Activated CD4-positive, alpha-beta T cell treated with anti-CD3 and anti-CD28 coated beads, Interleukin-2, amount 10 ng/mL, durations not matched to agents 24 days and 14 days (primary cell): ENCODE data around the gene DMRT1. TPM values are rescaled to one million over a fixed set of nuclear protein-coding genes. Genes with fewer than 3 reads are reported as not detected.

ENCODE experiments used
- DNase-seq: peaks from one replicate; pipeline ENCODE4 v3.0.0; 2022
- H3K27ac Mint-ChIP-seq: one replicate; pipeline ENCODE4 v1.8.0; 2022; ENCODE audit warnings: mild to moderate bottlenecking, mixed read lengths
- H3K27me3 Mint-ChIP-seq: one replicate; pipeline ENCODE4 v1.8.0; 2022; ENCODE audit warnings: mixed read lengths
- H3K36me3 Mint-ChIP-seq: one replicate; pipeline ENCODE4 v1.8.0; 2022; ENCODE audit warnings: low read depth, mild to moderate bottlenecking, mixed read lengths
- H3K4me1 Mint-ChIP-seq: one replicate; pipeline ENCODE4 v1.8.0; 2021; ENCODE audit warnings: mixed read lengths
- H3K4me3 Mint-ChIP-seq: one replicate; pipeline ENCODE4 v1.8.0; 2022; ENCODE audit warnings: mild to moderate bottlenecking, moderate library complexity, mixed read lengths
- H3K9me3 Mint-ChIP-seq: one replicate; pipeline ENCODE4 v1.8.0; 2021; ENCODE audit warnings: mixed read lengths
- intact Hi-C: fragments of 100-400 bp; cut with micrococcal nuclease; formaldehyde crosslinking; loops from one replicate; pipeline ENCODE4 v1.15.1; 2023
- total RNA-seq: library from RNA; stranded (reverse); gene quantifications from 2 replicates; pipeline ENCODE4 v1.2.3, GENCODE V29; 2022

The DMRT1 gene
- total RNA-seq, 1 donor from 2014 or later = not detected

DNA sequence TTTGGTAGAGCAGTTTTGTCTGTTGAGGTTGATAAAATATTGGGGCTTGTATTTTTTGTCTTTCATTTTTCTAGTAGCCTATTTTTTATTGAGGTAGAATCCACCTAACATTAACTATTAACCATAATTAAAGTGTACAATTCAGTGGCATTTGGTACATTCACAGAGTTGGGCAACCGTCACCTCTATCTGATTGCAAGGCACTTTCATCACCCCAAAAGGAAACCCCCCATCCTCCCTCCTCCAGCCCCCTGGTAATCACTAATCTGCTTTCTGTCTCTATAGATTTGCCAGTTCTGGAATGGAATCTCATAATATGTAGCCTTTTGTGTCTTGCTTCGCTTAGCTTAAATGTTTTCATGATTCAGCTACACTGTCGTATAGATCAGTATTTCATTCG is 79.4 kb downstream of the DMRT1 start:
- H3K27ac Mint-ChIP-seq = no peak overlapping the region
- DNase-seq = no peak
- intact Hi-C loops = no loop called here
- no peaks in the 10 kb centered on the region for H3K4me1 Mint-ChIP-seq
- no peaks in the 10 kb centered on the region for H3K36me3 Mint-ChIP-seq
- no peak overlapping the region for H3K4me3 Mint-ChIP-seq
- no peaks in the 10 kb centered on the region for H3K27me3 Mint-ChIP-seq
- H3K9me3 Mint-ChIP-seq = no peaks in the 10 kb centered on the region

DNA sequence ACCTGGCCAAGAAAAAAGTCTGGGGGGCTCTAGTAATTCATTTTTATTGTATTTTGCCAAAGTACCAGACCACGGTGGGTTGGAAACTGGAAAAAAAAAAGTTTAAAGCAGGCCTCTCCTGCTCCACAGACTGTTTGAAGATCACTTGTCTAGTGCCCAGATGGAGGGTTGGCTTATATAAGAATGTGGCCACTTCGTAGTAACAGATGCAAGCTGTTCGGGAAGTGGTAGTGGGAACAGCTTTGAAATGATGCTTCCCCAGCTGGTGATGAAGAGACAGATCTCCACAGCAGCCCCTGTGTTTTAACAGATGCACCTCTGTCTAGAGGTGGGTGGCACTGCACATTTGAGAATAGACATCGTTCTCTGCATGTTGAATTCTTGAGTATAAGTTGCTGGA is 80.7 kb downstream of the DMRT1 start:
- Mint-ChIP-seq H3K36me3 (no peaks in the 10 kb centered on the region), H3K27me3 (peaks cover 2% of the 10 kb centered on the region), H3K27ac (no peak overlapping the region), H3K4me1 (no peaks in the 10 kb centered on the region), H3K9me3 (no peaks in the 10 kb centered on the region), H3K4me3 (no peak overlapping the region)
- no peak for DNase-seq
- intact Hi-C loops = no loop called here

DNA sequence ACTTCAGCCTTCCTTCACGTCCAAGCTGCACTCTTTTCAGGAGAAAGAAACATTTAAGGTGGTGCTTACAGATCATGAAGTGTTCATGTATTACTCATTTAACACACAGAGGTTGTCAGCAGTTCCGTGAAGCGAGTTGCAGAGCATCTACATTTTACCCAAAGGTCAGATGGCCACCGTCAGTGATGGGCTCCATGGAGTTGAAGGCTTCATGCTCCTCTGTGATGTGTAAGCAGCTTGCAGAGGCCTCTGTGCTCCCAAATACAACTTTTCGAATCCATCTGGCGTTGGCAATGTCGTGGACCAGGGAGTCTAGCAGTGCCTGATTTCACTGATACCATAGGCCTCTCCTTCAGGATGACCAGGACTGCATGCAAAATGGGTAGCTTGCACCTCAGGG is 81.2 kb downstream of the DMRT1 start:
- H3K36me3 Mint-ChIP-seq = no peaks in the 10 kb centered on the region
- peaks cover 2% of the 10 kb centered on the region for H3K27me3 Mint-ChIP-seq
- H3K27ac Mint-ChIP-seq = no peak overlapping the region
- intact Hi-C loops = no loop called here
- no peaks in the 10 kb centered on the region for H3K4me1 Mint-ChIP-seq
- no peaks in the 10 kb centered on the region for H3K9me3 Mint-ChIP-seq
- no peak overlapping the region for H3K4me3 Mint-ChIP-seq
- DNase-seq = no peak

DNA sequence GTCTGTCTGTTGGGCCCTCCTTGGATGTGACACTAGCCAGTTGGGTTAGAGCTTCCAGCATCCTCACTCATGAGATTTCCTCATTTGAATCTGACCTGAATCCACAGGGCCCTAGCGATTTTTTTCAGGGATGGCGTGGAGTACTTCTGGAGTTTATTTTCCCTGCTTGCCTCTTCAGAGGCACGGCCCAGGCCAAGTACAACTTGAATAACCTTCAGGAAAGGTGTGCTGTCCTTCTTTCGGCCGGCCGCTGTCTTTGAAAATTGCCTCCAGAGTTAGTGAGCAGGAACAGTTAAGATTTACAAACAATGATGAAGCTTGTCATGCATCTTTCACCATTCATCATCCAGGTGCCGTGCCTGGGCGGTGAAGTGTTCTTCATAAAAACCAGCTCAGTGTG is 85.5 kb downstream of the DMRT1 start:
- intact Hi-C loops = no loop called here
- Mint-ChIP-seq H3K36me3 (no peaks in the 10 kb centered on the region), H3K4me3 (no peak overlapping the region), H3K27me3 (peaks cover 3% of the 10 kb centered on the region), H3K27ac (no peak overlapping the region), H3K9me3 (no peaks in the 10 kb centered on the region), H3K4me1 (no peaks in the 10 kb centered on the region)
- DNase-seq = no peak

DNA sequence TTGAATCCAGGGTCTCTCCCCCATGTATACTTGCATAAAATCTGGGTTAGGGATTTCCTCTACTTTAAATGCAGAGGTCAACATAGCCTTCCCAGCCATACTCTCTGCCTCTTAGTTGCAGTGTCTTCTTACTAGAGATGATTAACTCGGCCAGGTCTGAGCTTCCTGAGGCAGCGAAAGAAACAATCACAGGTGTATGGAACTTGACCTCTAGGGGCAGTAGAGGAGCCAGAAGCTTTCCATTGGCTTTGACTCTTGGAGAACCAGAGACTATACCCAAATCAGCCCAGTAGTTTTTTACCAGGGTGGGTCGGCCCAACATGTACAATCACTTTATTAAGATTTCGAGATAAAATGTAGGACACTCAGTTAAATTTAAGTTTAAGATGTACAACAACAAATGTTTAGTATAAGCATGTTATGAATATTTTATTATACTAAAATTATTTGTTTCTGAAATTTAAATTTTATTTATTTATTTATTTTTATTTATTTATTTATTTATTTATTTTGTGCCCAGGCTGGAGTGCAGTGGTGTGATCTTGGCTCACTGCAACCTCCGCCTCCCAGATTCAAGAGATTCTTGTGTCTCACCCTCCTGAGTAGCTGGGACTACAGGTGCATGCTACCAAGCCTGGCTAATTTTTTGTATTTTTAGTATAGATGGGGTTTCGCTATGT is 87.0 kb downstream of the DMRT1 start:
- intact Hi-C loops = no loop called here
- DNase-seq = no peak
- no peak overlapping the region for H3K27ac Mint-ChIP-seq
- H3K4me3 Mint-ChIP-seq = no peak overlapping the region
- H3K36me3 Mint-ChIP-seq = no peaks in the 10 kb centered on the region
- H3K4me1 Mint-ChIP-seq = no peaks in the 10 kb centered on the region
- no peaks in the 10 kb centered on the region for H3K9me3 Mint-ChIP-seq
- peaks cover 3% of the 10 kb centered on the region for H3K27me3 Mint-ChIP-seq

DNA sequence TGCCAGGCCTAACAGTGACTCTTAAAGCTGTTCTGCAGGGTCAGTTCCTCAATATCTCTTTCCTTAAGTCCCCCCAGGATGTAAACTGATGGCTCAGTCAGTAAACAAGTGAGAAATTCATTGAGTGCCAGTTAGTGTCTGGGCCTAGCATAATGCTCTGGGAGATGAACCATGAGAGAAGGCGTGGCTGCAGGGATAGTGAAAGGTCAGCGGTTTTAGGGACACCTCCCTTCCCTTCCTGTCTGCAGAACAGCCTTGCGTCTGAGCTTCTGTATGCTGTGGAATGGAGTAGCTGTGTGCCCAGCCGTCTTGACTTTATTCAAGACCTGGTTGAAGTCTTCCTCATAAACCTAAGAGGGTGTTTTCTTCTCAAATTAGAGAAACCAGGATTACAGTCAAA is 88.2 kb downstream of the DMRT1 start:
- peaks cover 6% of the 10 kb centered on the region for H3K27me3 Mint-ChIP-seq
- no peak overlapping the region for H3K27ac Mint-ChIP-seq
- no peak for DNase-seq

DNA sequence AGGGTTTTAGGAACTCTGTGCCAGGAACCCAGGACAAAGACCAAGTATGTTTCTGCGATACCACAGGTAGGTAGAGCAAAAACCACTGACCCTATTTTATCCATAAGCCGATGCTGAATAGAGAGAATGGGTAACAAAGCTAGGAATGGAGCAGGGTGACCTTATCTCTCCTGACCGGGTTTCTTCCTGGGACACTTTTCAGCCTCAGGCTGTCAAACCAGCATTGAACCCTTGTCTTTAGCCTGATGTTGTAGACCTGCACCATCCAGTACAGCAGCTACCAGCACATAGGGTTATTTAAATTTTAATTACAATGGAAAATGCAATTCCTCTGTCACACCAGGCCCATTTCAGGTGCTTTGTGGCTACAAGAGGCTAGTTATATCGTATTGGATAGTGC is 91.9 kb downstream of the DMRT1 start:
- H3K9me3 Mint-ChIP-seq = no peaks in the 10 kb centered on the region
- no peak overlapping the region for H3K4me3 Mint-ChIP-seq
- DNase-seq = no peak
- peaks cover 9% of the 10 kb centered on the region for H3K27me3 Mint-ChIP-seq
- intact Hi-C loops = no loop called here
- H3K36me3 Mint-ChIP-seq = no peaks in the 10 kb centered on the region
- no peak overlapping the region for H3K27ac Mint-ChIP-seq
- no peaks in the 10 kb centered on the region for H3K4me1 Mint-ChIP-seq

More for the DNA sequence above, 88.2 kb downstream of the DMRT1 start:
- Mint-ChIP-seq H3K36me3 (no peaks in the 10 kb centered on the region), H3K9me3 (no peaks in the 10 kb centered on the region), H3K4me1 (no peaks in the 10 kb centered on the region), H3K4me3 (no peak overlapping the region)
- intact Hi-C loops = no loop called here

DNA sequence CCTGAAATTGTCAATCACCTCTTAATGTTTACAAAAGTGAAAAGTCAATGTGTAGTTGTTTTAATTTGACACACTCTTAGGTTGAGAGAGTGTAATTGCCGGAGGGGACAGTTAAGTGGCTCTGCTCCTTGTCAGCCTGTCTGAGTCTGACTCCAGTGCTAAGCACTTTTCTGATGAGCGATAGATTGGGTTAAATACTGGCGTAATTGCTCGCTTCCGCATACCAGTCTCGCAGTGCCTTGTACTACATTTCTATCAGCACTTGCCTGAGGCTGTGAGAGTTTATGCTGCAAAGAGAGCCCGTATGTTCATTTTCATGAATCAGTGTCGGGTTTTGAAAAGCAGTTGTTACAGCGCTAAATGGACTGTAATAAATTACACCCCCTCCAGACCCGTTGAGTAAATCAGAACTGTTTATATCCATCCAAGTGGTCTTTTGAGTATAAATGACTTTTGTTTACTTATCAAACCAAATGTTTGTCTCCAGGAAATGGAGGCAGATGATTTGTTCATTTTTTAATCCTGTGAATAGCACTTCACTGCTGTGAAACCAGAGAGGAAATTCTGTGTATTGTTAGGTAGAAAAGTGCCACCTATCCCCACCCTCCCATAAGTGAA is 94.0 kb downstream of the DMRT1 start:
- H3K4me3 Mint-ChIP-seq = no peak overlapping the region
- peaks cover 18% of the 10 kb centered on the region for H3K27me3 Mint-ChIP-seq
- H3K4me1 Mint-ChIP-seq = no peaks in the 10 kb centered on the region

DNA sequence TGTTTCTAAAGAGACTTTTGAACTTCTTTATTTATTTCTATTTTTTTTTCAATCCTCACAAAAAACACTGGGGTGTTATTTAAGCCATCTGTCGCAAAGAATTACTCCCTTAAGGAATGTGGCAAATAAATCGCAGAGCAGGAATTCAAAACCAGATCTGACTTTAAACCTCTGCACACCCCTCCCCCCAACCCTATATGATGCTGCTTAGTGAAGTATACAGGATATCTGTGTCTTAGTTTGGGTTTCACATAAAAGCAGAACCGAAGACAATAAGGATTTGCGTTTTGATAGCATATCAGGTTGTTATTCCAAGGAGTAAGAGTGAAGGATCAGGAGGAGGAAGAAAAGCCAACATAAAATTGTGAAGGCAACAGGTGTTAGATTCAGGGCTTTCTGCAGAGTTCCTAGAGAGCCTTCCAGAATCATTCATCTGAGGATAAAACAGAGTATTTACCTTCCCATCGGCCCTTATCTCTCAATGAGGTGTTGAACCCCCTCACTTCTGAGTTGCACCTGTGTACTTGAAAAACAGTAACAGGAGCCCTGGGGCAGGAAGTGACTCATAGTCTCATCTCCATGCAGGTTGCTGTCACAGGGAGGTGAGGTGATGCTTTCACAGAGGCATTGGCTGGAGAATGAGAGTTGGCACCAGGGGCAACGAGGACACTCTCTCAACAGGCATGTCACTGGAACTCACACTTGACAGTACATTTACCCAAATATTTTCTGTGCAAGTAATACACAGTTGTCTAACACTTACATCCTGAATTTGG is 101.5 kb downstream of the DMRT1 start:
- H3K4me3 Mint-ChIP-seq = no peak overlapping the region
- H3K36me3 Mint-ChIP-seq = no peaks in the 10 kb centered on the region
- peaks cover 4% of the 10 kb centered on the region for H3K9me3 Mint-ChIP-seq
- peaks cover 29% of the 10 kb centered on the region for H3K27me3 Mint-ChIP-seq
- H3K27ac Mint-ChIP-seq = no peak overlapping the region
- DNase-seq = no peak
- intact Hi-C loops = no loop called here
- no peaks in the 10 kb centered on the region for H3K4me1 Mint-ChIP-seq

More for the DNA sequence above, 94.0 kb downstream of the DMRT1 start:
- intact Hi-C loops = no loop called here
- DNase-seq = no peak
- H3K27ac Mint-ChIP-seq = no peak overlapping the region
- peaks cover 4% of the 10 kb centered on the region for H3K9me3 Mint-ChIP-seq
- H3K36me3 Mint-ChIP-seq = no peaks in the 10 kb centered on the region

DNA sequence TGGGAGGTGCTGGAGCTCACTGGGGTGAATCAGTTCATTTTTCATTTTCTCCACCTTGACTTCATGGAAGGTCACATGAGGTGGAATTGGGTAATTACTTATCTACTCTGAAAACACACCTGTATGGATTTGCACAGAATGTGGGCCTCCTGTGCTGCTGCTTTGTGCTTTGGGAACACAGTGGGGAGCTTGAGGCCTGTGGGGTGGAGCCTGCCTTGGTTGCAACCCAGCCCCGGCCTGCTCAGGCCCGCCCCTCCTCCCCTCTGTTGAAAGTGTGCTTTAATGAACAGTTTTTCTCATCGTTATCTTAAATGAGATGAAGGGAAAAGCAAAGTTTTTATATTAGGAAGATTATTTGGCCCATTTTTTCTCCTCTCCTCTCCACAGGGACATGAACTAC is 106.5 kb downstream of the DMRT1 start:
- Mint-ChIP-seq H3K4me1 (no peaks in the 10 kb centered on the region), H3K27ac (no peak overlapping the region), H3K9me3 (no peaks in the 10 kb centered on the region), H3K27me3 (peaks cover 26% of the 10 kb centered on the region), H3K4me3 (no peak overlapping the region), H3K36me3 (no peaks in the 10 kb centered on the region)
- no peak for DNase-seq
- intact Hi-C loops = no loop called here

DNA sequence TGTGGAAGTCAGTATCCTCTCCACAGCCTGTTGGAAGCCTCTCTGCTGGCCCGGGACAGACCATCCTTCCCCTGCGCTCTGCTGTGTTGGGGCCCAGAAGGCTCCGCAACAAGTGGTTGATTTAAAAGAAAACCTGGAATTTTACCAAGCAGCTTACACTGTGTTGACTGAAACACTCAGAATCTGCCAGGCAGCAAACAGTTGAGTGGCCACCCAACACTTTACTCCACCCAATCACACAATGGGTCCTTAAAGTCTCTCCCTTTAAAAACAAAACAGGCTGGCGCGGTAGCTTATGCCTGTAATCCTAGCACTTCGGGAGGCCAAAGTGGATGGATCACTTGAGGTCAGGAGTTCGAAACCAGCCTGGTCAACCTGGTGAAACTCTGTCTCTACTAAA is 107.0 kb downstream of the DMRT1 start:
- intact Hi-C loops = no loop called here
- no peak overlapping the region for H3K27ac Mint-ChIP-seq
- no peaks in the 10 kb centered on the region for H3K9me3 Mint-ChIP-seq
- H3K4me3 Mint-ChIP-seq = no peak overlapping the region
- DNase-seq = no peak
- no peaks in the 10 kb centered on the region for H3K36me3 Mint-ChIP-seq
- H3K4me1 Mint-ChIP-seq = no peaks in the 10 kb centered on the region
- peaks cover 24% of the 10 kb centered on the region for H3K27me3 Mint-ChIP-seq

DNA sequence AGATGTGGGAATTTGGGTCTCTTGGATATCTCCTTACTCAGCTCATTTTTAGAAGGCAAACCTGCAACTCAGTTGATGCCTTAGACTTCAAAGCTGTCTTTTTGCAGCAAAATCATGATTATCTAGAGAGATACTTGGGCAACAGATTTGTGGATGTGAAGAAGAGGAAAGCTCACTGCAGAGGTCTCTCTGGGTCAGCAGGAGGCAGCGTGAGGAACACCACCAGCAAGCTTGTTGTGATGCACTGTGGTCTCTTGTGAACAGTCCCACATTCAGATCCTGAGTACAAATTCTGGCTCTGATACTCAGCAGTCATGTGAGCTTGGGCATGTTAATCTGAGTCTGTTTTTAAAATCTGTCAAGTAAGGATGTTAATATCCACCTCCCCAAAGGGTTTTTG is 108.6 kb downstream of the DMRT1 start:
- H3K4me3 Mint-ChIP-seq = no peak overlapping the region

DNA sequence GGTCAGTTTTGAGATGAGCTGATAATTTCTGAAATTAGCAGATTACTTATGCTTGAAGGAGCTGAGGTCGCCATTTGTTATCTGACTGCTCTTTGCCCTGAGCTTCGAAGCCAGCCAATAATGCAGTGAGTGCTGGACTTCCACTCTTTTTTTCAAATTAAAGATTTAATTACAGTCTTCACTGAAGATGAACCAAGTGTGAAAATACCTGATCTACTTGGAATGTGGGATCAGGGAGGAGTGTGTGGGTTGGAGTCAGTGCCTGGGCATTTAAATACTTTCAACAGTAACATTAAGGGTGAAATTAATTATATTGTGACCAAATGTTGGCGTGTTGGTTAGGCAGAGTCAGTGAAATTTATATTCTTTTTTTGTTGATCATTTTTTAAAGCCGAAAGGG is 111.0 kb downstream of the DMRT1 start:
- no peaks in the 10 kb centered on the region for H3K36me3 Mint-ChIP-seq
- no peak for DNase-seq
- intact Hi-C loops = no loop called here
- H3K27ac Mint-ChIP-seq = no peak overlapping the region
- H3K27me3 Mint-ChIP-seq = peaks cover 11% of the 10 kb centered on the region
- no peaks in the 10 kb centered on the region for H3K4me1 Mint-ChIP-seq
- no peak overlapping the region for H3K4me3 Mint-ChIP-seq
- H3K9me3 Mint-ChIP-seq = no peaks in the 10 kb centered on the region

More for the DNA sequence above, 108.6 kb downstream of the DMRT1 start:
- Mint-ChIP-seq H3K27ac (no peak overlapping the region), H3K27me3 (peaks cover 14% of the 10 kb centered on the region), H3K9me3 (no peaks in the 10 kb centered on the region), H3K4me1 (no peaks in the 10 kb centered on the region), H3K36me3 (no peaks in the 10 kb centered on the region)
- intact Hi-C loops = no loop called here
- DNase-seq = no peak

DNA sequence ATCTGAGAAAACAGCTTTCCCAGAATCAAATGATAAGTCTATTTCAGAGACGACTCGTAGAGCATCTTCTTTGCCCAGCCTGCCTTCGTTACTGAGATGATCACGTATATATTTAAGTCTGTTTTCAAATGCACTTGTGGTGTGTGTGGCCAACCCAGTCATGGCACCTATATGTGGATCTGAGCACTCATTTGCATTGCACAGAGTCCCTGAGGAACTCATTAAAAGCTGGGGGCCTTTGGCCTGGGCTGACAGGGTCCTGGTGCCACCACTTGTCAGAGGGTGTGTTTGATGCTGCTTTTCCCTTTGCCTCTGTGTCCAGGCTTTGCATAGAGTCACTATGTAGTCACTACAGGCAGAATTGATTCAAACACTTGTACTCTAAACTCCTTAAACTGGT is 117.6 kb downstream of the DMRT1 start:
- Mint-ChIP-seq H3K27ac (no peak overlapping the region), H3K9me3 (no peaks in the 10 kb centered on the region), H3K27me3 (peaks cover 19% of the 10 kb centered on the region), H3K4me3 (no peak overlapping the region), H3K36me3 (no peaks in the 10 kb centered on the region), H3K4me1 (no peaks in the 10 kb centered on the region)
- no peak for DNase-seq
- intact Hi-C loops = no loop called here
